MCF 10A (cell line): ENCODE data around the gene HS2ST1. TPM values are rescaled to one million over a fixed set of nuclear protein-coding genes. Genes with fewer than 3 reads are reported as not detected.

ENCODE experiments used
- BruUV-seq: library from RNA; stranded (reverse); fragments of 400-500 nt; replicated peaks from 2 replicates; lab custom pipeline; 2021; lab: Mats Ljungman, UMichigan
- CTCF ChIA-PET: fragments of 300-600 bp; sonication (Branson Sonifier 250); formaldehyde crosslinking; extraction: SDS; loops from one replicate; lab custom pipeline; 2021; ENCODE audit warnings: antibody characterized with exemption, inconsistent platforms; lab: Yijun Ruan, JAX
- POLR2A ChIA-PET: fragments of 300-600, 350-650 bp; sonication (Branson Sonifier 250); formaldehyde crosslinking; extraction: SDS; loops from one replicate; lab custom pipeline; 2020; ENCODE audit warnings: antibody characterized with exemption, inconsistent platforms; lab: Yijun Ruan, JAX
- DNase-seq: peaks from one replicate; pipeline ENCODE4 v3.0.0-alpha.2; 2018; ENCODE audit not compliant: unreplicated experiment
- H3K27ac Mint-ChIP-seq: one replicate; pipeline ENCODE4 v1.8.0; 2022; ENCODE audit warnings: mild to moderate bottlenecking, low read depth, mixed read lengths; ENCODE audit not compliant: unreplicated experiment
- H3K27me3 Mint-ChIP-seq: one replicate; pipeline ENCODE4 v1.8.0; 2022; ENCODE audit warnings: mixed read lengths; ENCODE audit not compliant: insufficient read depth, unreplicated experiment
- H3K36me3 Mint-ChIP-seq: one replicate; pipeline ENCODE4 v1.8.0; 2022; ENCODE audit warnings: mild to moderate bottlenecking, moderate library complexity, mixed read lengths; ENCODE audit not compliant: insufficient read depth, unreplicated experiment
- H3K4me1 Mint-ChIP-seq: one replicate; pipeline ENCODE4 v1.8.0; 2022; ENCODE audit warnings: mixed read lengths; ENCODE audit not compliant: insufficient read depth, unreplicated experiment
- H3K4me3 Mint-ChIP-seq: one replicate; pipeline ENCODE4 v1.8.0; 2022; ENCODE audit warnings: mild to moderate bottlenecking, moderate library complexity, mixed read lengths; ENCODE audit not compliant: unreplicated experiment
- H3K9me3 Mint-ChIP-seq: one replicate; pipeline ENCODE4 v1.8.0; 2022; ENCODE audit warnings: mixed read lengths; ENCODE audit not compliant: unreplicated experiment
- CTCF ChIP-seq: fragments of 200-600 bp; IDR thresholded peaks from one replicate; pipeline ENCODE4 v1.8.0; 2022; ENCODE audit warnings: antibody characterized with exemption, mild to moderate bottlenecking; ENCODE audit not compliant: unreplicated experiment
- intact Hi-C: fragments of 100-400 bp; cut with micrococcal nuclease; formaldehyde crosslinking; loops from 2 replicates; pipeline ENCODE4 v1.14.1; 2022
- total RNA-seq: library from RNA; stranded (reverse); gene quantifications from 2 replicates; pipeline ENCODE4 v1.2.3, GENCODE V29; 2022

Gene HS2ST1
- total RNA-seq, 1 experiment from 2014 or later, result 20.4 TPM

- CTCF ChIA-PET, result interaction anchor here (0.6 to 1.2 kb wide), 4 partner anchors 23 to 525 kb away, joined by 3 to 5 read pairs (median 3); partner anchors contain the start of gene SH3GLB1
- H3K9me3 Mint-ChIP-seq, result no peaks in the 10 kb centered on the region
- no peak for DNase-seq
Measured at GRCh38 chr1:86942042-86942441, 27.6 kb downstream of the HS2ST1 start.

GRCh38 chr1:86942743-86943142 lies 28.3 kb downstream of the HS2ST1 start:
- no peak for TF ChIP-seq CTCF
- Mint-ChIP-seq H3K9me3 (no peaks in the 10 kb centered on the region), H3K27me3 (no peaks in the 10 kb centered on the region), H3K4me1 (peaks cover 7% of the 10 kb centered on the region), H3K4me3 (no peak overlapping the region), H3K27ac (no peak overlapping the region), H3K36me3 (no peaks in the 10 kb centered on the region)
- BruUV-seq, result no TSS peak
- CTCF ChIA-PET, result interaction anchor here (0.6 to 1.2 kb wide), 5 partner anchors 18 to 1134 kb away, joined by 3 to 4 read pairs (median 3); partner anchors contain the start of gene SH3GLB1
- DNase-seq, result no peak
- POLR2A ChIA-PET, result interaction anchor here (0.7 to 1.2 kb wide), 3 partner anchors 11 to 29 kb away, joined by 3 read pairs; partner anchors contain the start of gene SELENOF
- intact Hi-C loops, result no loop called here

More at GRCh38 chr1:86942042-86942441, 27.6 kb downstream of the HS2ST1 start:
- no peak overlapping the region for H3K27ac Mint-ChIP-seq
- intact Hi-C loops, result no loop called here
- H3K36me3 Mint-ChIP-seq, result no peaks in the 10 kb centered on the region
- peaks cover 7% of the 10 kb centered on the region for H3K4me1 Mint-ChIP-seq
- POLR2A ChIA-PET, result no interaction called here
- no peak overlapping the region for H3K4me3 Mint-ChIP-seq
- no TSS peak for BruUV-seq
- no peak for TF ChIP-seq CTCF
- no peaks in the 10 kb centered on the region for H3K27me3 Mint-ChIP-seq

- Mint-ChIP-seq H3K9me3 (no peaks in the 10 kb centered on the region), H3K4me1 (no peaks in the 10 kb centered on the region), H3K4me3 (no peak overlapping the region), H3K27ac (no peak overlapping the region), H3K27me3 (no peaks in the 10 kb centered on the region), H3K36me3 (no peaks in the 10 kb centered on the region)
- DNase-seq, result no peak
- POLR2A ChIA-PET, result no interaction called here
- BruUV-seq, result no TSS peak
- no peak for TF ChIP-seq CTCF
- CTCF ChIA-PET, result interaction anchor here (0.6 kb wide), 1 partner anchor 12 kb away, joined by 3 read pairs; no protein-coding TSS in a partner anchor
- intact Hi-C loops, result no loop called here
Measured at GRCh38 chr1:86948212-86948611, 33.8 kb downstream of the HS2ST1 start.

- no TSS peak for BruUV-seq
- Mint-ChIP-seq H3K27ac (no peak overlapping the region), H3K4me1 (no peaks in the 10 kb centered on the region), H3K36me3 (no peaks in the 10 kb centered on the region), H3K4me3 (no peak overlapping the region), H3K27me3 (no peaks in the 10 kb centered on the region), H3K9me3 (no peaks in the 10 kb centered on the region)
- no peak for DNase-seq
- no peak for TF ChIP-seq CTCF
- ChIA-PET CTCF (no interaction called here), POLR2A (no interaction called here)
- intact Hi-C loops, result no loop called here
Measured at GRCh38 chr1:86950712-86951419, 36.4 kb downstream of the HS2ST1 start.
